ENCODE results near the gene WDCP.
"Not testable (repeated sequence)": the region's sequence is repeated elsewhere in the genome, so short reads cannot be mapped to it uniquely, and the experiment has no call there.

Gene WDCP

DNA sequence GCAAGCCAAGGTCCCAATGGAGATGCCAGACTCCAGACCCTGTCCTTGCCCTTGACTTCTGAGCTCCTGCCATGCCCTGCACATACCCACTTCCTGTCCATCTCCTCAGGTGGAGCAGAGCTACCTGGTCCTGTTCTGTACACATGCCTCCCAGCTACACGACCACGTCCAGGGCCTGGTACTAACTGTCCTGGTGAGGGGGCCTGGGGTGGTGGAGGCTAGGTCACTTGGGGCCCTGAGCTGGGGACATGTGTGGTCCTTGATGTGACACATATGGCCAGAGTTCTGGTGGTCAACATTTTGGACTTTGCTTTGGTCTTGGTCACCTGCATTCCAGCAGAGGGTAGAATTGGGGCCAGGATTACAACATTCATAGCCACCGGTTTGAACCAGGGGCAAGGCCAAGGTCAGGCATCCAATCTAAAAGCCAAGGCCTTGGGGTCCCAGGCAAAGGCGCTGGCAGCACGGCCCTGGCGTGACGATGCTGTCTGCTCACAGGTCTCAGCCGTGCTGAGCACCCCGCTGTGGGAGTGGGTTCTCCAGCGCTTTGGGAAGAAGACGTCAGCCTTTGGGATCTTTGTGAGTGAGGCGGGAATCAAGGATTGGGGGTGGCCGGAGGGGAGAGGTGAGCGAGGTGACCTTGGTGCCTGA, 24.7 kb downstream of the WDCP start:
- no peak for DNase-seq (ENCODE audit: low read depth)

DNA sequence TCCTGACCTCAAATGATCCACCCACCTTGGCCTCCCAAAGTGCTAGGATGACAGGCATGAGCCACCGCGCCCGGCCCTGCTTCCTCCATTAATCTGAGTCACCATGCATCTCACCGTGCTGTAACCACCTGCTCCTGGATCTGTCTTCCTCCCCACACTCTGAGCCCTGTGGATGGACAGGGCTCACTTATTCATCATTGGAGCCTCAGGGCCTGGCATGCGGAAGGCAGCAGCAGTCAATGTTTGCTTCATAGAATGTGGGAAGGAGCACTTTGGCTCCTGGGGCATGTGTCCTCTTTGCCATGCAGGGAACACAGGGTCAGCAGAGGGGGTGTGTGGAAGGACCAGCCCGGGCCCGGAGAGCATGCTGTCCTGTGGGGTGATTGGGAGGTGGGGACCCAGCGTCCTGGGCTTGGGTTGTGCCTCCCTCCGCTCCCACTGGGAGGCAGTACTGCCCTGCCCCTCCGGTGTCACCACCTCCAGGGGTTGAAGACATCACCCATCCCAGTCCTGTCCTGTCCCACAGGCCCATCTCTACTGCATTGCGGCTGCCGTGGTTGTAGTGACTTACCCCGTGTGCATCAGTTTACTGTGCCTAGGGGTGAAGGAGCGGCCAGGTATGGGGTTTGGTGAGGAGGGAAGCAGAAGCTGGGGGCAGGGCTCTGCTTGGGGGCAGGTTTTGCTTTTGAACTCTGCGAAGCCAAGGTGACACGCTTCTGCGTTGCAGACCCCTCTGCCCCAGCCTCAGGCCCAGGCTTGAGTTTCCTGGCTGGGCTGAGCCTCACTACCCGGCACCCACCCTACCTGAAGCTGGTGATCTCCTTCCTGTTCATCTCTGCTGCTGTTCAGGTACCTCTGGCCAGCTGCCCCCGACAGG, 25.8 kb downstream of the WDCP start:
- DNase-seq (ENCODE audit: low read depth), result no peak

DNA sequence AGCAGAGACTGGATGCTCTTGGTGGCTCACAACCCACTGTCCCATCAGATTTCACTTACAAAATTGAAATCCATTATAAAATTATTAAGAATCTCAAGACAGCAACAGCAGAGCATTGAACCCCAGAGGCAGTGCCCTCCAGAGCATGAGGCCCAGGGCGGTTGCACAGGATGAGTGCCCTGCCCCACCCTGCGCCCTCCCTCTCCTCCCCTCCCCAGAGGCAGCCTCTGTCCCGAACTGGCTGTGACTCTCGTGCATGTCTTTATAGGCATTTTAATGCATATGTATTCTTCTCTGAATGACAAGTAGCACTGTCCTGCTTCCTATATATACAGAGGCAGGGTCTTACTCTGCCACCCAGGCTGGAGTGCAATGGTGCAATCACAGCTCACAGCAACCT, 26.9 kb downstream of the WDCP start:
- no peak for DNase-seq (ENCODE audit: low read depth)

DNA sequence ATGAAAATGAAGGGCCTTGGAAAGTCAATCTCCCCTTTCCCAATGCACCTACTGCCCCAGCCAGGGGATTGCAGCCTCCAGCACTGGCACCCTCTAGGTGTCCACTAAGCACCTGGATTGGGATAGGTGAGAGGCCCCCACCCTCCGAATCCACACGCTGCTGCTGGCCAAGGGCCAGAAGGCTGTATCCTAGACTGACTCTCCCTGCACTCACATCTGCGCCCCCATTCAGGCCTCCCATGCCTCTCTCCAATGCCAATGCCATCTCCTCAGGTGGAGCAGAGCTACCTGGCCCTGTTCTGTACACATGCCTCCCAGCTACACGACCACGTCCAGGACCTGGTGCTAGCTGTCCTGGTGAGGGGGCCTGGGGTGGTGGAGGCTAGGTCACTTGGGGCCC, 27.5 kb downstream of the WDCP start:
- DNase-seq (ENCODE audit: low read depth), result no peak

DNA sequence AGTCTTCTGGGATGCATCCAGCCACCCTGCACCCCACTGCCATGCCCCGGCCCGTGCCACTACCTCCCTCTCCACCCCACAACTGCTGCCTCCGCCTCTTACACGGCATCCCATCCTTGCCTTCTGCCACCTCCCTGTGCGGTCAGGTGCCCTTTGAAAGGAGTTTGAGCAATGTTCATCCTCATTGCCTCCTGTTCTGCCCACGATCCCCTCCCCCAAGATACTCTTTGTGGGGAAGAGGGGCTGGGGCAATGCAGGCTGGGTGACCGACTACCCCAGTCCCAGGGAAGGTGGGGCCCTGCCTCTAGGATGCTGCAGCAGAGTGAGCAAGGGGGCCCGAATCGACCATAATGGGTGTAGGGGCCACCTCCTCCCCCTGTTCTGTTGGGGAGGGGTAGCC, 28.9 kb downstream of the WDCP start:
- no peak for DNase-seq (ENCODE audit: low read depth)

DNA sequence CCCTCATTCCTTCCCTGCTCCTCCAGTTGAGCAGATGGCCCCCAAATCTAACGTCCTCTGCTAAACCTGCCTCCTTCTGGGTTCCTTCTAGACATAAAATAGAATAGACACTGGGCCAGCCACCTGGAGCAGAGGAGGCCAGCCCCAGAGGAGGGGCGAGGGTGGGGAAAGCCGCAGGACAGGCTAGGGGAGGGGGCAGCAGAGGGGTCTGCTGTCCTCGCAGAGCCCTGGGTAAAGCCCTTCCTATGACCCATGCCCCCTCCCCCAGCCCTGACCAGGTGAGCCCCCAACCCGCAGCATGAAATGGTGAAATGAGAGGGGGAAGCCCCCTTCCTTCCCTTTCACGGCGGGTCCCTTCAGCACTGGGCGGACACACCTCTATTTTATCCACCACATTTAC, 29.5 kb downstream of the WDCP start:
- DNase-seq (ENCODE audit: low read depth), result no peak

DNA sequence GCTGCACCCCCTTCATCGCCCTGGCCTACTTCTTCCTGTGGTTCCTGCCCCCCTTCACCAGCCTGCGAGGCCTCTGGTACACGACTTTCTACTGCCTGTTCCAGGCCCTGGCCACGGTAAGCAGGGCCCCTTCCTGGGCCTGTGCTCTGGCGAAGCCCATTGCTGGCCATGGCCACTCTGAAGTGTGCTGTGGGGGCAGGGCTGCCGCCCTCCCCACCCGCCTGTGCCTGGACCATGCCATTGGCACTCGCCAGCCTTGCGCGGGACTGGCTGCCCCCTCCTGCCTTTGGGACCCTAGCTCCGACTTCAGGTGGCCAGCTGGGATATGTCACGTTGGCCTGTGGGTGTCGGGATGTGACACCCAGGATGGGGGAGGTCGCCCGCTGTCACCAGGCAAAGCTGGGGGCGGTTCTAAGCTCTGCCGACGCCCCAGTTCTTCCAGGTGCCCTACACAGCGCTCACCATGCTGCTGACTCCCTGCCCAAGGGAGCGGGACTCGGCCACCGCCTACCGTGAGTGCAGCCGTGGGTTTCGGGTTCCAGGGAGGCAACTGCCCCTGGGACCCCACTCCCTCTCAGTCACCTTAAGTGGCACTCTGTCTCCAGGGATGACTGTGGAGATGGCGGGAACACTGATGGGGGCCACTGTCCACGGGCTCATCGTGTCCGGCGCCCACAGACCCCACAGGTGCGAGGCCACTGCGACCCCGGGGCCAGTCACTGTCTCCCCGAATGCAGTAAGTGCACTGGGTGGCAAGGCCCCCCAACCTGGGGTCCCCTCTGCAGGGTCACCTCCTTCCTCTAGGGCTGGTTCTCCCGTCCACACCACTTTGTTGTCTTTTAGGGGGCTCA, 30.1 kb downstream of the WDCP start:
- DNase-seq (ENCODE audit: low read depth), result no peak

DNA sequence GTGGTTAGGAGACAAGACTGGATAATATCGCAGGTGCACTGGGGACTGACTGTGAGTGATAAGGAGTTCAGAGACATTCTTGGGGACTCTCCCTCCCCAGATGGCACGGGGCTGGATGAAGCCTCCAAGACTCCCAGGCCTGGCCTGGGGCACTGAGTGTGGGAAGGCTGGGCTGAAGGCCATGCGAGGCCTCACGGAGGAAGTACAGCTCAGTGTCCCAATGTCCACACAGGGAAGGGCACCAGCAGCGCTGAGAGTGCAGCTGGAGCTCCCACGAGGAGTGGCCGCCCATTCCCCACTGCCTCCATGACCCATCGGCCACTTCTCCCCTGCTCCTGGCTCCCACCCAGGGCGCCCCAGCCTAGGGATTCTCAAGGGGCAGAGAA, 30.8 kb downstream of the WDCP start:
- DNase-seq (ENCODE audit: low read depth), result no peak

DNA sequence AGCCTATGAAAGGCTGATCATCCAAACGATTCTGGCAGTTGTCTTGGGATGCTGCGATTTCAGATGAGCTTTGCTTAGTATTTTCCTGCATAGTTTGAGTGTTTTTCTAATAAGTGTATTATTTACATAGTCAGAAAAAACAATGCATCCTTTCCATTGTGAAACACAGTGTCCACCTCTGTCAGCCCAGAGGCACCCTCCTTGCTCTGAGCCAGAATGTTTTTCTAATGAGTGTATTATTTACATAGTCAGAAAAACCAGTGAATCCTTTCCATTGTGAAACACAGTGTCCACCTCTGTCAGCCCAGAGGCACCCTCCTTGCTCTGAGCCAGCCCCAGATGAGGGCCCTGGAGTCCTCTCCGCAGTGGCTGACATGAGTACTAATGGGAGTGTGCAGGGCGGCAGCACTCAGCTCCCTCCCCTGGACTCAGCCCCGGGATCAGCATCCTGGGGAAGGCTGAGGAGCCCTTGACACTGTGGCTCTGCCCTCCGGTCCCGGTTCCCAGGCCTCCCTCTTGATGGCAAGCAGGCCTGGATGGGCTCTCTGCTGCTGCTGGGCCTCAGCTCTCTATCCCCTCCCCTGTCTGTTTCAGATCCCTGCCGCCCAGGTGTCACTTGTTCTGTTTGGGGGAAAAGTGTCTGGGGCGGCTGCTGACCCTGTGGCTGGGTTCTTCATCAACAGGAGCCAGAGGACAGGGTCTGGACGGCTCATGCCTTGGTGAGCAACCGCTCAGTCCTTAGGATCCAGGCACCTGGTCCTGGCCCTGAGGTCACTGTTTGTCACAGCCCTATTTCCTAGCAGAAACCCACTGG, 31.4 kb downstream of the WDCP start:
- no peak for DNase-seq (ENCODE audit: low read depth)

DNA sequence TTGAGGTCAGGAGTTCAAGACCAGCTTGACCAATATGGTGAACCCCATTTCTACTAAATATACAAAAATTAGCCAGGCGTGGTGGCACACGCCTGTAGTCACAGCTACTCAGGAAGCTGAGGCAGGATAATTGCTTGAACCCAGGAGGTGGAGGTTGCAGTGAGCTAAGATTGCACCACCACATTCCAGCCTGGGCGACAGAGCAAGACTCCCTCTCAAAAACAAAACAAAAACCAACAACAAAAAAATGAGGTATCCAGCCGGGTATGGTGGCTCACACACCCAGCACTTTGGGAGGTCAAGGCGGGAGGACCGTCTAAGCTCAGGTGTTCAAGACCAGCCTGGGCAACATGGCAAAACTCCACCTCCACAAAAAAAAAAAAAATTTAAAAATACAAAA, 32.3 kb downstream of the WDCP start:
- not testable (repeated sequence) for DNase-seq (ENCODE audit: low read depth)

DNA sequence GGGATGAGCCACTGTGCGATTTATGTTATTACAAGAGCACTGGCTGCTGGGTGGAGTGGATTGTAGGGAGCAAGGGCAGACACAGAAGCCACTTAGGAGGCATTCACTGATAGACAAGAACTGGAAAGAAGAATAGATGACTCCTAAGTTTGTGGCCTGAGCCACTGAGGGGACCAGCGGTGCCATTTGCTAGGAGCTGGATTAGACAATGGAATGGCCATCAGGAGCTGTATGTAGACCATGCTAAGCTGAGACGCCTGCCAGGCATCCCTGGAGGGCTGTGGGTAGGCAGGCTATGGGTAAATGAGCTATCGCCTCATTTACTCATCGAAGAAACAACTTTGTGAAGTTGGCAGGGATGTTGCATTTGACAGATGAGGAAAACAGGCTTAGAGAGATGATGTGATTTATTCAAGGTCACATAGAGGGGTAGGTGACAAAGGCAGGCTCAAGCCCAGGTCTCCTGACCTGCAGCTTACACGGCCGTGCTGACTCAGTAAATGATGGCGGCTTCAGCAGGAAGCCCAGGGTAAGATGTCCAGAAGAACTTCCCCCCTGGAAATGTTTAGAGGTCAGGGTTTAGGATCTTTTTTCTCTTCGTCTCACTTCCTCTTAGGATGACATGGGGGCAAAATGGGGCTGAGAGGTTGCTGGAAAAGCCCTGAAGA, 34.5 kb downstream of the WDCP start:
- no peak for DNase-seq (ENCODE audit: low read depth)

DNA sequence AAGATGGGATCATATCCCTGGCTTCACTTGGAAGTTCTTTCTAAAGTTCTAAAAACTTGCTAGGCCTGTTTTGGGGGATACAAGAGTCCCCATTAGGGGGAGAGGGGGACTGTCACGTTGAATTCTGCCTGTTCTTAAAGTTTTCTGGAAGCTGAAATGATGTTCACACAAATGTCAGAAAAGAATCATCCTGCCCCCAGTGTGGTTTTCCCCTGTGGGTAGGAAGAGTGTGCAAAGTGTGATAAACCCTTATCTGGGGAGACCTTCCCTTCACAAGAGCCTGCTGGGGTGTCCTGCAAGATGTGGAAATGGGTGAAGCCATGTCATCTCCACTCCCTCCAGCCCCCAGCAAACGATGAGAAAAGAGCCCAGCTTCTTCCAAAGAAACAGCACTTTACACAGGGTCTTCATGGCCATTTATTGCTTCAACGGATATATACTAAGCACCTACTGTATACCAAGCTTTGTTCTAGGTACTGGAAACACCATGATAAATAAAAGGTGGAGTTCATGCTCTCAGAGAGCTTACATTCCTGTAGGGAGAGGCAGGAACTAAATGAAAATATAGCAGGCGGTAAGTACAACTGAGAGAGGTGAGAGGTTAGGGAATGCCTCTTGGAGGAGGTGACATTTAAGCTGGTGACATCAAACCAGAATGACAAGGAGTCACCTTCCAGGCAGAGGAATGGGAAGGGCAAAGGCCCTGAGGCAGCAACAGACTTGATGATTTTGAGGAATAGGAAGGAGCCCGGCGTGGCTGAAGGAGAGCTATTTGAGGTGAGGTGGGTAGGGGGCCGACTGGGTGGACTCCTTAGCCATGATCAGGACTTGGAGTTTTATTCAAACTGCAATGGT, 35.7 kb downstream of the WDCP start:
- DNase-seq (ENCODE audit: low read depth), result no peak

DNA sequence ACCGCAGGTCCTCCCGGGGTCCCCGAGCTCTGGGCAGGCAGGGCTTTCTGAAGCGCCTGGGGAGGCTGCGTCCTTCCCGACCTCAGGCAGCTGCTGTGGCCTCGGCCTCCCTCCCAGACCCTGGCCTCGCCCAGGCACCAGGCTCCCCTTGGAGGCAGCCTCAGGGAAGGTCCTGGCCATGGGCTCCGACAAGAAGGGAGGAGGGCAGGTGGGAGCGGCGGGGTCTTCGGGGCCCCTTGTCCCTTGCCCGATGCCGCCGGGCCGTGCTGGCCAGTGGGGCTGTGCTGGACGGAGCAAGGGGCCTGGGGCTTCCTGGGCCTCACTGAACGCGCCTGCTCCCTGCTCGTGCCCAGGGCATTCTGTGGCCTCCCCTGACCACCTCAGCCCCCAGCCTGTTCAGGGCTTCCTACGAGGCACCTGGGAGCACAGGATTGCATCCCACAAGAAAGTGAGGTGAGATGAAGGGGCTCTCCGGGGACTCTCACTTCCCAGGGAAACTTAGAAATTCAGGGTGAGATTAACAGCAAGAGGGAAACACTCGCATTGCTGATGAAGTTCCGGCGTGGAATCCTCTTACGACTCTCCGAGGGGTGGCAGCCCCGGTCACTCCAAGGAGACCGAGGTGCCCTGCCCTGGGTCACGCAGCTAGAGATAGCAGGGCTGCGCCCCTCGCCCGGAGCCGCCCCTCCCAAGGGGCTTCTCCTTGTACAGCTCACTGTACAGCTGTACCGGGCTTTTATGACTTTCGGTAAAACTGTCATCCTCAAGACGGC, 36.5 kb downstream of the WDCP start:
- no peak for DNase-seq (ENCODE audit: low read depth)

DNA sequence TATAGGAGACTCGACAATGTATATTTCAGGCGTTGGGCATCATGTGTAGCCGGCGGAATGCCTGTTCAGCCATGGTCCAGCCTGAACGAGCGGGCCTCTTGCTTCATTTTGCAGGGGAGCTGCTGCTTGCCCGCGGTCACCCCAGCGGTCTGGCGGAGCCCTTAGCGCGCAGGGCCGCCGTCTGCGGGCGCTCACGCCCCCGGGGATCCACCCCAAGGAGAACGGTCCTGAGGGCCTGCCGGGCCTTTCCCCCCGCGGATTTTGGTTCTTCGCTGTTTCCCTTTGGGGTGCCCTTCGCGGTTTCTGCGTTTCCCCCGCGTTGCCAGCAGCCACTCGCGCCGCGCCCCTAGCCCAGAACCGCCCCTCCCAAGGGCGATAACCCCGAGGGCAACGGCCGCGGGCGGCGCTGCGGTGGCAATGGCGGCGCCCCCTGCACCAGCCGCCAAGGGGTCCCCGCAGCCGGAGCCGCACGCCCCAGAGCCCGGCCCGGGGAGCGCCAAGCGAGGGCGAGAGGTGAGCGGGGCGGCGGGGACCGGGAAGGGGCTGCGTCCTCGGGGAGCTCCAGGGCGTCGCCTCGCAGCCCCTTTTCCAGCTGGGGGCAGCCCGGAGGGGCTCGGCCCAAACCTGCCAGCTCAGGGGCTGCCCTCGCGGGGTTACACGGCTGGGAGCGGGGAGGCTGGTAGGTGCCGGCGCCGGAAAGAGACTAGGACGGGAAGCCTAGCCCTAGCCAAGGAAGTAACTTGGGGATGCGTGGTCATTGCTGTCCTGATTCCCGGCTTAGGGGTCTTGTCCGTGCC, 37.3 kb downstream of the WDCP start, which contains the start of gene MFSD2B:
MFSD2B (plus strand) TSS at position 406 of the 797 bp plus-strand sequence; CDS start at position 418, 12 bp downstream.
- DNase-seq (ENCODE audit: low read depth), result no peak

DNA sequence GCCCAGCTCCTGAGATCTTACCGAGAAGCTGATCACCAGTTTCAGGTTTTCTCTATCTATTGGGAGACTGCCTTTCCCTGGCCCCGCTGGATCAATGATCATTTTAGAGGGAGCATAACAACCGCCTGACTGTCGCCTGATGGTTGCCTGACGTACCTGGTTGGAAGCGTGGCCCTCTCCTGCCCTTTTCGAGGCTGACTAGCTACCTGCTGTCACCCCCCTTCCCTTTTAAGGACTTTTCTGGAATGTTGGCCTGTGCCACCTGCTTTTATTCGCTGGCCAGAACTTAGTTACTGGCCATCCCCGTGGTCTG, 37.9 kb downstream of the WDCP start:
- DNase-seq (ENCODE audit: low read depth), result no peak

DNA sequence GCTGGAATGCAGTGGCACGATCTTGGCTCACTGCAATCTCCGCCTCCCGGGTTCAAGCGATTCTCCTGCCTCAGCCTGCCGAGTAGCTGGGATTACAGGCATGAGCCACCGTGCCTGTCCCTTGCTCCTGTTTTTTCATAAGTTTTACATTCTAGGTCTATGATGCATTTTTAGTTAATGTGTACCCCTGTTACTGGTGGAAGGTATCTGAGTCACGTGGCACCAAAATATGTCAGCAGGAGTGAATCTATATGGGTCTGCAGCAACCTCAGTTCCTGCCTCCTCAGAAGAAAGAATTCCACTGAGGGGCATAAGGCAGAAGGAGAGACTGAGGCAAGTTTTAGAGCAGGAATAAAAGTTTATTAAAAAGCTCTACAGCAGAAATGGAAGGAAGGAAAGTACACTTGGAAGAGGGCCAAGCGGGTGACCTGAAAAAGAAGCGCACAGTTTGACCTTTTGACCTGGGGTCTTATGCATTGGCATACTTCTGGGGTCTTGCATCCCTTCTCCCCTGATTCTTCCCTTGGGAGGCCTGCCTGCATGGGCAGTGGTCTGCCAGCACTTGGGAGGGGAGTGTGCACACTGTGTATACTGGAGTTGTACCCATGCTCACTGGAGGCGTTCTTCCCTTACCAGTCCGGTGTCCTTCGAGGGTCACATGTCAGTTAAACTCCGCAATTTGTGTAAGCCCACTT, 38.4 kb downstream of the WDCP start:
- DNase-seq (ENCODE audit: low read depth), result no peak

DNA sequence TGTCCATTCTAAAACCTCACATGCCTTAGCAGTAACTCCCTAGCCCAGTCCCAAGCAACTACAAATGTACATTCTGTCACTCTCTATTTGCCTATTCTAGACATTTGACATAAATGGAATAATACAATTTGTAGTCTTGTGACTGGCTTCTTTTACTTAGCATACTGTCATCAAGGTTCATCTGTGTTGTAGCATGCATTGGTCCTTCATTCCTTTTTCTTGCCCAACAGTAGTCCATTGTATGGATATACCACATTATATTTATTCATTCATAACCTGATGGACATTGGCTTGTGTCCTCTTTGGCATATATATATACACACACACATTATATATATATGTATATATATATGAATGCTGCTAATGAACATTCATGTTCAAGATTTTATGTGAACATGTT, 39.5 kb downstream of the WDCP start:
- DNase-seq (ENCODE audit: low read depth), result no peak

DNA sequence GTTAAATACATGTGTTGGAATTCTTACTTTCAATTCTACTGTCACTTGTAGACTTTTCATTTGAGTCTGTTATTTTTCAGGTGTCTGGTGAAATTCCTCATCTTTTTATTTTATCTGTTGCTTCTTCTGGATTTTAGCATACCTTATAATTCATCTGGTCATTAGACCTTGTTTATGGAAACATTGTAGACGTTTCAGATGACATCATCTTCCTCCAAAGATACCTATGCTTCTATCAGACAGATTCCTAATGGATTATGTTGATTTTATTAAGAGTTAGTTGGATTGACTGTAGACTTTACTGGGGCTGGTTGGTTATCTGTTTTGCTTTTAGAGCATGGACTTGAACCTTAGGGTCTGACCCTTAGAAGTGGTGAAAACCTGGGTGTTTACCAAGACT, 52.6 kb downstream of the WDCP start:
- no peak for DNase-seq (ENCODE audit: low read depth)

Data from T follicular helper cell (primary cell).